ENCODE data around the gene TMEM143.

- TF ChIP-seq CTCF (IDR thresholded peaks at IDR 0.05) (no peak), POLR2AphosphoS5 (IDR thresholded peaks at IDR 0.05; ENCODE audit: insufficient read depth in 1 of 2, low read depth in 1 of 2) (no peak)
Observed at GRCh38 chr19:48318286-48318987, 45.3 kb downstream of the TMEM143 start.
